ENCODE data around the gene INAFM2. TPM values are rescaled to one million over a fixed set of nuclear protein-coding genes. Genes with fewer than 3 reads are reported as not detected.

The INAFM2 gene
- total RNA-seq, 1 experiment from 2014 or later = 16.6 TPM

Other genes with a start within 250 kb of the INAFM2 start
- gene BMF, start 214.8 kb upstream of the INAFM2 start, total RNA-seq (2014; rRNA removed; shearing (Covaris generic)) = 0.32 TPM in 1 of 2 replicates, not detected in the other
- gene BUB1B, start 162.6 kb upstream of the INAFM2 start, total RNA-seq (2014; rRNA removed; shearing (Covaris generic)) = 42.8 and 45.7 TPM in 2 replicates
- 1.6 TPM in 1 of 2 replicates, not detected in the other for gene PAK6, start 84.6 kb upstream of the INAFM2 start, total RNA-seq (2014; rRNA removed; shearing (Covaris generic))
- not detected in 2 replicates for gene ANKRD63, start 40.6 kb upstream of the INAFM2 start, total RNA-seq (2014; rRNA removed; shearing (Covaris generic))
- gene PLCB2, start 15.8 kb upstream of the INAFM2 start, total RNA-seq (2014; rRNA removed; shearing (Covaris generic)) = 0.74 and 0.75 TPM in 2 replicates
- 8.9 and 9.4 TPM in 2 replicates for gene CCDC9B, start 17.2 kb downstream of the INAFM2 start, total RNA-seq (2014; rRNA removed; shearing (Covaris generic))
- not detected in 2 replicates for gene PHGR1, start 27.3 kb downstream of the INAFM2 start, total RNA-seq (2014; rRNA removed; shearing (Covaris generic))
- gene DISP2, start 34.5 kb downstream of the INAFM2 start, total RNA-seq (2014; rRNA removed; shearing (Covaris generic)) = 0.12 and 1.0 TPM in 2 replicates
- gene KNSTRN, start 59.0 kb downstream of the INAFM2 start, total RNA-seq (2014; rRNA removed; shearing (Covaris generic)) = 66.8 and 80.4 TPM in 2 replicates
- gene IVD, start 82.1 kb downstream of the INAFM2 start, total RNA-seq (2014; rRNA removed; shearing (Covaris generic)) = 19.0 and 27.2 TPM in 2 replicates
- 6.2 and 7.2 TPM in 2 replicates for gene BAHD1, start 117.3 kb downstream of the INAFM2 start, total RNA-seq (2014; rRNA removed; shearing (Covaris generic))
- gene CHST14, start 147.3 kb downstream of the INAFM2 start, total RNA-seq (2014; rRNA removed; shearing (Covaris generic)) = 9.3 and 12.4 TPM in 2 replicates
- gene CCDC32, start 241.3 kb downstream of the INAFM2 start, total RNA-seq (2014; rRNA removed; shearing (Covaris generic)) = 17.0 and 17.8 TPM in 2 replicates
- 13.3 and 13.5 TPM in 2 replicates for gene RPUSD2, start 245.6 kb downstream of the INAFM2 start, total RNA-seq (2014; rRNA removed; shearing (Covaris generic))

Data from NCI-H460 (cell line).